ENCODE results near the gene FBXO47.
A peak's percentile ranks its signal among the peaks of the same experiment; 100 is the strongest.

FBXO47 gene, protein sequence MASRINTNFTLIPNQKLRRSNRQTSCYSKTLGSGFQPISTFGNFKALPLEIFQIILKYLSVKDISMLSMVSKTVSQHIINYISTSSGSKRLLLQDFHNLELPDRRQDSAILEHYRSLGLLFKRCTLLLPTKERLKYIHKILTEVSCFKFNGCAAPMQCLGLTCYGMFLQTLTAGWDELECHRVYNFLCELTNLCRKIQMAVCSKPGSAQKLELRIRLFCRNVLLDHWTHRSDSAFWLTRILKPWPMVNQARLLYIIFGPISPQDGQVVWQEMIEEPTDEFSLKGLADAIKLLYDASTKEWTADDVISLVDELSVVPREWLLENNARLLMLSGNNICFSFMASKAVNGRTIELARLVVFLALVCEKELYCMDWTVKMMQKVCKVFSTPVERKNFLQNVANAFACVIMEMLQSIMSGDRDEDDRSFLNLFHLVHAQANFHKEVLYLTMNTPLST

DNA sequence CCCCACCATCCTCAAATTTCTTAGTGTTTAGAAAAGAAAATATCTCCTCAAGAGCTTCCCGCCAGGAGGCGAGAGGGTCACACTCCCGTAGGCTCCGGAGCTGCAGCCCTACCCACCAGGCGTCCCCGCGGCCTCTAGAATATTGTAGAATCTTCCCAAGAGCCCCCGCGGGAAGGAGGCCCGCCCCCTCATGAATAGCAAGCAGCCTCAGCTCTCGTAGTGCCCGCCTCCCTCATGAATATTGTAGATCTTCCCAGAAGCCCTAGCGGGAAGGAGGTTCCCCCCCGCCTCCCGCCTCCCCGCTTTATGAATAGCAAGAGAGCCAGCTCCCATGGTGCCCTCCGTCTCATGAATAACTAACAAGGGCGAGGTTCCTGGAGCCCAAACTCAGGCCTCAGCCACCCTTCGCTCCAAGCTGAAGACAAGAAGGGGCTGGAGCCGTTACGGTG lies at the start of gene FBXO47:
TSS of gene FBXO47 (minus strand) at position 114 of the 449 bp plus-strand sequence. CDS start 4,378 bp downstream, outside the sequence.
- DNase-seq = peak; percentile 71

DNA sequence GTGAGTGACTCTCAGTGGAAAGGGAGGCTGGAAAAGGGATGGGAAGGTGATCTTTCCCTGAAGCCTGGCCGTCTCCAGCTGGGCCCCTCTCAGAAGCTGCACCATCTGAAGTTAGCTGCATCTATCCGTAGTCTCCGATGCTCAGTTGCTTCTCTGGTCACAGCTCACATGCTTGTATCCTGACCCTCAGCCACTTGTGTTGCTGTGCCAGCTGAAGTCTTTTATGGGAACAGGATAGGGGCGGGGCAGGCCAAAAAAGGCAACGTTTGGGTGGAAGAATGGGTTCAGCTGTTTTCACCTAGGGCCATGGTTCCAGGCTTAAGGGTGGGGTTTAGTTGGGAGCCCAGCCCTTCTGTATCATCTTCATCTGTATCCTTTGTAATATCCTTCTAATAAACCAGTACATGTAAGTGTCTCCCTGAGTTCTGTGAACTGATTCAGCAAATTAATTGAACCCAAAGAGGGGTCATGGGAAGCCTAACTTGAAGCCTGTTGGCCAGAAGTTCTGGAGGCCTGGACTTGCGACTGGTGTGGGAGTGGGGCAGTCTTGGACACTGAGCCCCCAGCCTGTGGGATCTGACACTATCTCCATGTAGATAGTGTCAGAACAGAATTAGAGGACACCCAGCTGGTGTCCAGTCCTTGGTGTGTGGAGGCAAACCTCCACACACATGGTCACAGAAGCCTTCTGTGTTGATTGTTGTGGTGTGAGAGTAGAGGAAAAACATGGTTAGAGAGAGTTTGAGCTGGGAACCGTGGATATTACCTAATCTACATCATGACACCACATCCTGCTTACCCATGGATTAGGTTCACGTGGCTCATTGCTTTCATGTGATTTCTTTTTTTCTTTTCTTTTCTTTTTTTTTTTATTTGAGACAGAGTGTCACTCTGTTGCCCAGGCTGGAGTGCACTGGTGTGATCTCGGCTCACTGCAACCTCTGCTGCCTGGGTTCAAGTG lies 49.3 kb upstream of the FBXO47 start:
- no peak for DNase-seq

DNA sequence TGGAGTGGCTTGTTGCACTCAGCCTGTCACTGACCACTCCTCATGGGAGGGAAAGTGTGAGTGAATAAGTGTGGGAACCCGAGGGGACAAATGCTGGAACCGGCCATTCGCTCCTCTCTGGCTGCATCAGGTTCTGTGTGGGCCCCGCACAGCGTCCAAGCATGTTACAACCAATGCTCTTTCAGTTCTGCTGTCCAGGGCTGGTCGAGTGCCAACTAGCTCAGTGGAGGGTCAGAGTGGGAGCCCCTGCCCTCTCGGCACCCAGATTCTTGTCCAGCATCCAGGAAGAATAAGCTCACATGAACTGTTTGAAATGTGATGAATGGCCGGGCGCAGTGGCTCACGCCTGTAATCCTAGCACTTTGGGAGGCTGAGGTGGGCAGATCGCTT lies 48.3 kb upstream of the FBXO47 start:
- DNase-seq = no peak

DNA sequence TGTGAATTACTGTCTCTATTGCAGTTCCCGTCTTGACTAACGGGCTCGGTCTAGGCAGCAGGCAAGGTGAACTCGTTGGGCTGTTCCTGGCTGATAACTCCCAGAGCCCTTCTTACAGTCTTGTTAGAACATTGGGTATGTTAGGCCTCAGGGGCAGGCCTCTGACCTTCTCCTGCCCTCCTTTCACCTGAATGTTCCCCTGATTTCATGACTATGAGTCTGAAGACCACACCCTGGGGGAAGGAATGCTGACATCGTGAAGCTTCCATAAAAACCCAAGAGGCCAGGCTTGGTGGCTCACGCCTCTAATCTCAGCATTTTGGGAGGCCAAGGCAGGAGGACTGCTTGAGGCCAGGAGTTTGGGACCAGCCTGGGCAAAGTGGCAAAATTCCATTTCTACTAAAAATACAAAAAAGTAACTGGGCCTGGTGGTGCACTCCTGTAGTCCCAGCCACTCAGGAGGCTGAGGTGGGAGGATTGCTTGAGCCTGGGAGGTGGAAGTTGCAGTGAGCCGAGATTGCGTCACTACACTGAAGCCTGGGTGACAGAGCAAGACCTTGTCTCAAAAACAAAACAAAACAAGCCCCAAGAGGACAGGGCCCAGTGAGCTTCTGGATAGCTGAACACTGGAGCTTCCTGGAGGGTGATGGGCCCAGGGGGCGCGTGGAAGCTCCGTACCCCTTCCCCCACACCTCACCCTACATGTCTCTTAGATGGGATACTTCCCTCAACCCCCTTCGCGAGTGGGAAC lies 47.8 kb upstream of the FBXO47 start:
- no peak for DNase-seq

DNA sequence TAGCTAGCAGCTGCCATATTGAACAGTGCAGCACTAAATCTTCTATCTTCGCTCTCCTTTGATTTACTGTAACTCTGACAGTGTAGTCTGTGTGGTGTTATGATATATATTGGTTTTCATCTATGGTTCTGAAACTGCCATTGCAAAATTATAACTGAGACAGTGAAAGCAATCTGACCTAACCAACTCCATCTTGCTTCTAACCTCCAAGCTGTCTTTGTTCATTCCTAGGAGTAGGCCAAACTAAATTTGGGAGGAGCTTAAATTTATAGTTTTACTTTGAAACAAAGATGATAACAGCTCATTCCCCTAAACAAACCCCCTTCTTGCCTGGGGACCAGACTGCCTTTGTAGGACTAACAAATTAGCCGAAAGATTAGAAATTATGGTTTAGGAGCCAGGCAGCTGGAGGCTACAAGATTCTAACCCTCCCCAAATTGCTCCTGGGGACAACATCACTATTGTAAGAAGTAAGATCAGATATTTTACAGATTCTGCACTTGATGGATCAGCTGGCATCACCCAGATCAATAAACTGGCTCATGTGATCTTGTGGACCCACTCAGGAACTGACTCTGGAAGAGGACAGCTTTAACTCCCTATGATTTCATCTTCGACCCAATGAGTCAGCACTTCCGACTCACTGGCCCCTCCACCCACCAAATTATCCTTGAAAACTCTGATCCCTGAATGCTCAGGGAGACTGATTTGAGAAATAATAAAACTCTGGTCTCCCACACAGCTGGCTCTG lies 47.0 kb upstream of the FBXO47 start:
- DNase-seq = no peak

DNA sequence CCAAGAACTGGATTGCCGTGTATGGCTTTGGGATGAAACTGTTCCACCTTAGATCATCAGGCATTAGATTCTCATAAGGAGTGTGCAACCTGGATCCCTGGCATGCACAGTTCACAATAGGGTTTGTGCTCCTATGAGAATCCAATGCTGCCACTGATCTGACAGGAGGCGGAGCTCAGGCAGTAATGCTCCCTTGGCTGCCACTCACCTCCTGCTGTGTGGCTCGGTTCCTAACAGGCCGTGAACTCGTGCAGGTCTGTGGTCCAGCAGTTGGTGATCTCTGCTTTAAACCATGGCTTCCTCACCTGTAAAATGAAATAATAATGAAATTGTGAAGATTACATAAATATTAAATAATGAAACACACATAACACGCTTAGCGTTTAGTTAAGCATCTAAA lies 45.5 kb upstream of the FBXO47 start:
- DNase-seq = no peak

DNA sequence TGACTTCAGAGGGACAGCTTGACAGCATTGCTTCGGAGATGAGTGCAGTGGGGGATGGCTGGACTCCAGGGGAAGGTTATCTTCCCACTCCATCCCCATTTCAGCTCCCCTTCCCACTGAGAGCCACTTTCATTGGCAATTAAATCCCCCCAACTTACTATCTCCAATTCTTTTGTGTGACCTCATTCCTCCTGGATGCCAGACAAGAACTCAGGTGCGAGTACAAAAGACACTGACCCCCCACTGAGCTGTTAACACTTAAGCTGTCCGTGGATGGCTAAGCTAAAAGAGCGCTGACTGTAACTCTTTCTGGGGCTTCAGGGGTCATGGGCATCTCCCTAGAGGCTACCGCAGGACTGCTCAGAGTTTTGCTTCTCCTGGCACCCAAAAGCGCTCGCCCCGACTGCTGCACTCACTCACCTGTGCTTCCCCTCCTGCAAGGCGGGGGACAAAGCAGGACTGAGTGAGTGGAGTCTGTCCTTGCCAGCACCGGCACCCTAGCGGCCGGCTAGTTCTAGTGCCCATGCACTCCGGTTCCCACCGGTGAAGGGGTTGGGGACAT lies 44.8 kb upstream of the FBXO47 start:
- DNase-seq = no peak

DNA sequence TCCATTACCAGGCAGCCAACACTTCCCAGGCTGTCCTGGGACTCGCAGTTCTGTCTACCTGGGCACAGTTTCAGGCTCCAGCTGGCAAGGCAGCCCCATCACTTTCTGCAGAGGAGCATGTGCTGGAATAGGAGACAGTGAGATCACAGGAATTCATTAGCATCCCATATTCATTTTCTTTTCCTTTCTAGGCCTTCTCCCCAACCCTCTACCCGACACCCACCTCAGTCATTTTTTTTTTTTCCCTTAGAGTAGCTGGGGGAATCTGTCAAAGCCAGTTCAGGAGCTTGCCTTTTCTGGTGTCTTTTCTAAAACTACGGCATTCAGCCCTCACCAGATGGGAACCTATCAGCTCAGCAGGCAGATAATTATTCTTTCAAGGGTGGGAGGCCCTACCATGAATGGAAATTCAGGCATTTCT lies 42.4 kb upstream of the FBXO47 start:
- no peak for DNase-seq

DNA sequence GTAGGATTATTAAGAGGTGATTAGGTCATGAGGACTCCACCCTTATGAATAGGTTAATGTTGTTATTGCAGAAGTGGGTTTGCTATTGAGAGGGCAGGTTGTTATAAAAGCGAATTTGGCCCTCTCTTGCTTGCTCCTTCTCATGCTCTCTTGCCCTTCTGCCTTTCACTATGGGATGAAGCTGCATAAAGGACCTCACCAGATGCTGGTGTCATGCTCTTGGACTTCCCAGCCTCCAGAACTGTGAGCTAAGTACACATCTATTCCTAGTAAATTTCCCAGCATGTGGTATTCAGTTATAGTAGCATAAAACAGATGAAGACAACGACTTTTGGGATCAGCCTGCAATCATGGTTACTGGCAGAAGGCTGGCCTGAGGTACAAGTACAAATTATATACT lies 41.4 kb upstream of the FBXO47 start:
- DNase-seq = no peak

DNA sequence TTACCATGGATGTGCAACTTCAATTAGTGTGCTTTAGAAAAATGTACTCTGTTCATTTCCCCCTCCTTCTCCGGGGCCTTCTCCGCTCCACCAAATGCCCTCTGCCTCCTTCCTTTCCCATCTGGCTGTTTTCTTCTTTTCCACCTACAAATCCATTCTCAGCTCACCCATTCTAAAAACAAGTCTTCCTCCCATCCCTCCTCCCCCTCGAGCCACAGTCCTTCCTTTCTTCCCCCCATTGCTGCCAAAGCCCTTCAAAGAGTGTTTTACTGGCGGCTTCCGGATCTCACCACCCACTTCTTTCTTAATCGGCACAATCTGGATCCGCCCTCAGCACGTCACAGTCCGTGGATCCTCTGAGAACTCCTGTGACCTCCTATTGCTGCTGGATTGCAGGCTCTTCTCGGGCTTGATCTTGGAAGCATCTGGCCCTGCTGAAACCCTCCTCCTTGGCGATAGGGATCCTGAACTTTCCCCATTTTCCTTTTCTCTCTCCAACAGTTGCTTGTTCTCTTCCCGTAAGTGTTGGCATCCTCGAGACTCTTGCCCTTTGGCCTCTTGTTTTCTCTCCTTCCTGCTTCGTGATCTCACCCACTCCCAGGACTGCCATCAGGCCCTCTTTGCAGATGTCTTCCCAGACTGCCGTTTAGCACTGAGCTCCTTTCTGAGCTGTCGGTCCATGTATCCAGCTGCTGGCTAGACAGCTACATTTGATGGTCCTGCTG lies 36.0 kb upstream of the FBXO47 start:
- DNase-seq = peak; percentile 20

DNA sequence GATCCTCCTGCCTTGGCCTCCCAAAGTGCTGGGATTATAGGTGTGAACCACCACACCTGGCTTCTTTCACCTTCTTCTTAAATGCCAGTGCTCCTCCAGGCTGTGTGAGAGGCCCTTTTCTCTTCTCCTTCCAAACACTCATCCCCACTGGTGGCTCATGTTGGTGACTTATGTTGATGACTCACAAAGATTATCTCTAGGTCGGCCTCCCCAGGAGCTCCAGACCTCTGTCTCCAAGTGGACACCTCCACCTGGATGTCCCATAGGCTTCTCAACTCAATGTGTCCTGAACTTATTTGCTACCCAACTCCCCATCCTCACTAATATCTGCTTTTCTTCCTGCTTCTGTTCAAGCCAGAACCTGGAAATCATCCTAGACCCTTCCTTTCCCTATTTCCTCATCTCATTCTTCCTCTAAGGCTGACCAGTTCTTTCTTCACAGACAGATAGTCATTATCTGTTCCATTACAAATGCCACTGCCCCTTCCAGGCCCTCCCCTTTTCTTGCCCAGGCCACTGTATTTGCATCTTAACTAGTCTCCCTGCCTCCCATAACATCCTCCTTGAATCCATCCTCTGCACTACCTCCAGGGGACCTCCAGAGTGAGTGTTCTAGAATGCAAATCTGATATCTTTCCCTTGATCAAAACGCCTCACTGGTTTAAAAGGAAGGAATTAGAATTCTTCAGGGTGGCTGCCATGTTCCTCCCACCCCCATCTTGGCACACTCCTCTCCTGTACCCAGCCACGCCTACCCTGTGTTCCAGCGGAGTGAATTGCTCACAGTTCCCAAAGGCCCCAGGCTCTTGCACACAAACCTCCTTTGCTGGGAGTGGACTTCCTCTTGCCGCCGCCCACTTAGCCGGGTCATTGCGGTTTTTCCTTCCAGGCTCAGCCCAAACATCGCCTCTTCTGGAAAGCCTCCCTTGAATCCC lies 34.8 kb upstream of the FBXO47 start:
- no peak for DNase-seq

DNA sequence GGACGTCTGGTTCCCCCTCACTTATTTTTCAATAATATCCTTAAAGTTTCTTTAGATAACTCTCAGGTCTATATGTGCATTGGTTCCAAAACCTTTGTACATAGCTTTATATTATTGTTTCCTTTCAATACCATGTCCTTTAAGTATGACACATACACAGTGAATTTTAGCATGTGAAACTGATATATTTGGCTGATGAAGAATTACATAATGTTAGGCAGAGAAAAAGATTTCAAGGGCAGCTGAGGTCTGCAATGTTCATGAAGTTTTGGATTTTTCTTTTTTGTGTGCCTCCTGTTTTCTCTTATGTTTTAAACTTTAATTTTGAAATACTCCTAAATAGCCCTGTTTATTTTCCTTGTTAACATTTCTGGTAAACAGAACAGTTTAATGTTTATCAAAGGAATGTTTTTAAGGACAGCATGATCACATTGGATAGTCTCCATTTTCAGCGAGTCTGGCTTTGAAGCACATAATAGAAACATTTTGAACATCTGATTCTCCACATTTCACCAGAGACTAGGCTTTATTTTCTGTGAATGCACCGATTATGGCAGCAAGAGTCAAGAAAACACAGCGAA lies 32.9 kb upstream of the FBXO47 start:
- DNase-seq = no peak

DNA sequence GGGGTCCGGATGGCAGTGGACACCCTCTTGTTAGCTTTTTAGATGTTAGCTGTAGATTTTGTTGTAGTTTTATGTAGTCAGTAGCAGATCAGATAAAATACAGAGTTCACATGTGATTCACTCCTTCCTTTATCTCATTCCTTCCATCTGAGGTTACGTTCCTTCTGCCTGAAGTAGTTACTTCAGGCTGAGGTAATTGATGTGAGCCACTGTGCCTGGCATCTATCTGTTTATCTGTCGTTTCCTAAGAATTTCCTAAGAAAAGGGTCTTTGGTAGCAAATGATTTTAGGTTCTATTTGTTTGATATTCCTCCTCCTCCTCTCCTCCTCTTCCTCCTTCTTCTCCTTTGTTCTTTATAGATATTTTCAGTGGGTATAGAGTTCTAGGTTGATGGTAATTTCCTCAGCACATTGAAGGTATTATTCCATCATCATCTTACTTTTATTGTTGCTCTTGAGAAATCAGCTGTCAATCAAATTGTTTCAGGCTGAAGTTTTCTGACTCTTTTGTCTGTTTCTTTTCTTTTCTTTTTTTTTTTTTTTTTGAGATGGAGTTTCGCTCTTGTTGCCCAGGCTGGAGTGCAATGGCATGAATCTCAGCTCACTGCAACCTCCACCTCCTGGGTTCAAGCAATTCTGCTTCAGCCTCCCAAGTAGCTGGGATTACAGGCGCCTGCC lies 29.6 kb upstream of the FBXO47 start:
- no peak for DNase-seq

DNA sequence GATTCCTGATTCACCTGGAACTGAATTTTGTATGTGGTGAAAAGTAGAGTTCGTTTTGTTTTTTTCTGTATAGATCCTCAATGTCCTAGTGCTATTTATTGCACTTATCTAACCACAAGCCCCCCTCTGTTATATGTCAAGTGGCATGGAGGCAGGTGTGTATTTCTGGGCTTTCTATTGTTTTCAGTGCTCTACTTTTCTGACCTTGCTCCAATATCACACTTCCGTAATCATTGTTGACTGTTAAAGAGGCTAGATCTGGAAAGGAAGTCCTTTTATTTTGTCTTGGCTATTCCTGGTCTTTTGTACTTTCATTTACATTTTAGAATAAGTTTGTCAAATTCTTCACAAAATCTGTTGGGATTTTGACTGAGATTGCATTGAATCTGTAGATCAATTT lies 26.8 kb upstream of the FBXO47 start:
- DNase-seq = no peak

DNA sequence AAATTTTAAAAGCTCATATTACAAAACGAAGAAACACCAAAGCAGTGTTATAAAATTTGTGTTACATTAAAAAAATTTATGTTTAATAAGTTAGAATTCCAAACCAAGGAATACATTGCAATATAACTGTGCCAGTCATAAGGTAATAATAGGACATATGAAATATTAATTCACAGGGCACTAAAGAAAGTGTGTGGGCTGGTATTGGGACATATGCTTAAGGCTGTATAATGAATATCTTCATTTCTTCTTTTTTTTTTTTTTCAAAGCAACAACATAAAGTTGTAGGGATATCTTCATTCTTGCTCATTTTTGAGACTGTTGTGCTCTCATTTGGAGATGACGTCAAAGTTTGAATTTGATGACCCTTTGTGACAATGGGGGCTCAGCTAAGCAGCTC lies 17.5 kb upstream of the FBXO47 start:
- no peak for DNase-seq

DNA sequence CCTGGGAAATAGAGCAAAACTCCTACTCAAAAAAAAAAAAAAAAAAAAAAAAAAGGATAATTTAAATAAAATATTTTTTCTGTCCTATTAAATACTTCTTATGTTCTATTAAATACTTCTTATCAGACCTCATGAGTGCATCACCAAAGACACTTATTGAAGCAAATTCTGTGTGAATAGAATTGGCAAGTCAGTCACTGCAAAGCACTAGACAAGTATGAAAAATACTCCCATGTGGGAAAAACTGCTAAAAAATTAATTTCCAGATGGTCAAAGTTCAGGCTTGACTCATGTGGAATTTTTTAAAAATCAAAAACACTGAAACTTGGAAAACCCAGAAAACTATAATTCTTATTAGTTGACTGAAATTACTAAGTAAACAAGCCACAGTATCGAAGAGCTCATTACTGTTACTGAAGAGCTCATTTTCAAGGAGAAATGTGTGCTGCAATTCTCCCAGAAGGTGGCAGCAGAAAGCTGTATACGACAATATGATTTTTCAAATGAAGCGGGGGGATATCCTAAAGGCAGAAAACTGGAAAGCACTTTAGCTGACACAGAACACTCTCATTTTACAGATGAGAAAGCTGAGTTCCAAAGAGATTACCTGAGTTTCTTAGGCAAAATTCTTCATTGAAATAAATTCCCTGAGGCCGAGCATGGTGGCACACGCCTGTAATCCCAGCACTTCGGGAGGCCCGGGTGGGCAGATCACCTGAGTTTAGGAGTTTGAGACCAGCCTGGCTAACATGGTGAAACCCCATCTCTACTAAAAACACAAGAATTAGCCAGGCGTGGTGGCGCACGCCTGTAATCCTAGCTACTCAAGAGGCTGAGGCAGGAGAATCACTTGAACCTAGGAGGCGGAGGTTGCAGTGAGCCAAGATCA lies 15.9 kb upstream of the FBXO47 start:
- DNase-seq = no peak

DNA sequence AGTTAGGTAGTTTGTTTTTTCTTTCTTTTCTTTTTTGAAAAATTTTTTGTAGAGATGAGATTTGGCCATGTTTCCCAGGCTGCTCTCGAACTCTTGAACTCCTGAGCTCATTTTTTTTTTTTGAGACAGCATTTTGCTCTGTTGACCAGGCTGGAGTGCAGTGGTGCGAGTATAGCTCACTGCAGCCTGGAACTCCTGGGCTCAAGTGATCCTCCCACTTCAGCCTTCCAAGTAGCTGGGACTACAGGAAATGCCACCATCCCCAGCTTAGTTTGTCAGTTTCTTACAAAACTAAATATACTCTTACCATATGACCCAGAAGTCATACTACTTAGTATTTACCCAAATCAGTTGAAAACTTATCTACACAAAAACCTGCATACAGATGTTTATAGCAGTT lies 14.4 kb upstream of the FBXO47 start:
- no peak for DNase-seq

Measured in activated CD4-positive, alpha-beta T cell treated with anti-CD3 and anti-CD28 coated beads for 1 hour (primary cell).